ENCODE data around the gene PTGER1. TPM values are rescaled to one million over a fixed set of nuclear protein-coding genes. Genes with fewer than 3 reads are reported as not detected.

Gene PTGER1
- total and polyA plus RNA-seq, 2 experiments from 2014 or later = 0.57 TPM; not detected in 1

- no peaks in the 10 kb centered on the region for H4K20me1 ChIP-seq (replicated peaks; ENCODE audit: insufficient read depth)
- H3K9me3 Mint-ChIP-seq = 0 out of 3 replicates have a peak, but pooled peaks cover 2% of the 10 kb centered on the region
- H3K4me3 Mint-ChIP-seq = no peak overlapping the region; the same call in 2 of the 3 replicates
- ATAC-seq (no peak), DNase-seq (ENCODE audit: low spot score) (no peak)
- no peaks in the 10 kb centered on the region; the same call in 2 of the 3 replicates for H3K36me3 Mint-ChIP-seq (ENCODE audit: low read depth)
- no peak for TF ChIP-seq ZNF114 (CRISPR knock-in tag; IDR thresholded peaks at IDR 0.05)
- no peak for TF ChIP-seq NANOG (IDR thresholded peaks at IDR 0.05; ENCODE audit: borderline replicate concordance)
- TF ChIP-seq POLR2AphosphoS5 (IDR thresholded peaks at IDR 0.05; ENCODE audit: low read depth) = no peak
- TF ChIP-seq JUNB (IDR thresholded peaks at IDR 0.05; ENCODE audit: unreplicated experiment) = no peak
- no peak for TF ChIP-seq EZH2 (IDR thresholded peaks at IDR 0.05; ENCODE audit: low read depth, unreplicated experiment)
- no peak for TF ChIP-seq STAT1 (IDR thresholded peaks at IDR 0.05; ENCODE audit: unreplicated experiment)
- no peak for TF ChIP-seq ZNF462 (CRISPR knock-in tag; IDR thresholded peaks at IDR 0.05)
- no peak for TF ChIP-seq CREB1 (CRISPR knock-in tag; IDR thresholded peaks at IDR 0.05; ENCODE audit: low read depth)
- no peak for TF ChIP-seq CTCF (conservative IDR thresholded peaks at IDR 0.05; ENCODE audit: low read depth in 2 of 2)
- no peak for TF ChIP-seq REST (IDR thresholded peaks at IDR 0.05; ENCODE audit: unreplicated experiment)
- TF ChIP-seq EZH2phosphoT487 (IDR thresholded peaks at IDR 0.05; ENCODE audit: unreplicated experiment) = no peak
- no peak for TF ChIP-seq ETS1 (IDR thresholded peaks at IDR 0.05)
- TF ChIP-seq ZNF331 (CRISPR knock-in tag; IDR thresholded peaks at IDR 0.05; ENCODE audit: low read depth) = no peak
- no peaks in the 10 kb centered on the region for H3K36me3 ChIP-seq (ENCODE audit: insufficient read depth)
- no peak overlapping the region for H3K27ac ChIP-seq (ENCODE audit: low read depth)
- H3K27me3 ChIP-seq (ENCODE audit: insufficient read depth) = no peaks in the 10 kb centered on the region; the same call in 1 of the 2 replicates
- 0 out of 2 replicates have a peak, but pooled peaks cover 5% of the 10 kb centered on the region for H3K9me2 ChIP-seq (ENCODE audit: insufficient read depth)
- no peak overlapping the region for H3K4me3 ChIP-seq
- H3K4me1 ChIP-seq (ENCODE audit: insufficient read depth) = peaks cover 3% of the 10 kb centered on the region; the same call in 1 of the 2 replicates
- H3K27me3 Mint-ChIP-seq (ENCODE audit: insufficient read depth, low read depth, poor library complexity) = peaks cover 10% of the 10 kb centered on the region
- H3K4me2 ChIP-seq = no peak overlapping the region
- H2AFZ ChIP-seq = no peak overlapping the region
- peaks cover 15% of the 10 kb centered on the region; the same call in 1 of the 2 replicates for H3F3A ChIP-seq (replicated peaks; ENCODE audit: low read depth)
- no peak overlapping the region for H3K27ac Mint-ChIP-seq
- no peaks in the 10 kb centered on the region for H3K79me2 ChIP-seq (replicated peaks; ENCODE audit: insufficient read depth)
- H3K4me1 Mint-ChIP-seq = peaks cover 4% of the 10 kb centered on the region; the same call in 2 of the 3 replicates
Observed at GRCh38 chr19:14427461-14427860, 47.7 kb downstream of the PTGER1 start.

Measured in GM23338 (cell line).